Measurements from ENCODE around the gene ZBTB20. TPM values are rescaled to one million over a fixed set of nuclear protein-coding genes. Genes with fewer than 3 reads are reported as not detected.

Gene ZBTB20
- total and polyA plus RNA-seq, 7 donors = under 0.01 to 113 (median 58.6) TPM

- Histone ChIP-seq H3K4me1 (no peaks in the 10 kb centered on the region), H3K27me3 (peaks cover 0 to 4% (median 0%) of the 10 kb centered on the region in 3 donors), H3K4me3 (no peak overlapping the region), H3K9me3 (no peaks in the 10 kb centered on the region), H3K27ac (no peak overlapping the region), H3K36me3 (no peaks in the 10 kb centered on the region)
- TF ChIP-seq, protein P1, sequence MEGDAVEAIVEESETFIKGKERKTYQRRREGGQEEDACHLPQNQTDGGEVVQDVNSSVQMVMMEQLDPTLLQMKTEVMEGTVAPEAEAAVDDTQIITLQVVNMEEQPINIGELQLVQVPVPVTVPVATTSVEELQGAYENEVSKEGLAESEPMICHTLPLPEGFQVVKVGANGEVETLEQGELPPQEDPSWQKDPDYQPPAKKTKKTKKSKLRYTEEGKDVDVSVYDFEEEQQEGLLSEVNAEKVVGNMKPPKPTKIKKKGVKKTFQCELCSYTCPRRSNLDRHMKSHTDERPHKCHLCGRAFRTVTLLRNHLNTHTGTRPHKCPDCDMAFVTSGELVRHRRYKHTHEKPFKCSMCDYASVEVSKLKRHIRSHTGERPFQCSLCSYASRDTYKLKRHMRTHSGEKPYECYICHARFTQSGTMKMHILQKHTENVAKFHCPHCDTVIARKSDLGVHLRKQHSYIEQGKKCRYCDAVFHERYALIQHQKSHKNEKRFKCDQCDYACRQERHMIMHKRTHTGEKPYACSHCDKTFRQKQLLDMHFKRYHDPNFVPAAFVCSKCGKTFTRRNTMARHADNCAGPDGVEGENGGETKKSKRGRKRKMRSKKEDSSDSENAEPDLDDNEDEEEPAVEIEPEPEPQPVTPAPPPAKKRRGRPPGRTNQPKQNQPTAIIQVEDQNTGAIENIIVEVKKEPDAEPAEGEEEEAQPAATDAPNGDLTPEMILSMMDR (IDR thresholded peaks at IDR 0.05) = no peak
- no peak for TF ChIP-seq POLR2AphosphoS5 (IDR thresholded peaks at IDR 0.05)
- TF ChIP-seq POLR2A (IDR thresholded peaks at IDR 0.05) = no peak
- no peak for TF ChIP-seq EP300 (IDR thresholded peaks at IDR 0.05)
- intact Hi-C loops (cut with DNase I) = no loop called here
- no peak for DNase-seq
- 81 to 82% methylated on average over 2 of the region's 2 CpGs for WGBS, 2 donors
These were observed 838.7 kb downstream of the ZBTB20 start for GRCh38 chr3:114308377-114308776.

GRCh38 chr3:114307832-114308231, 839.3 kb downstream of the ZBTB20 start:
- intact Hi-C loops (cut with DNase I) = no loop called here
- DNase-seq = no peak
- H3K4me3 ChIP-seq = no peak overlapping the region
- no peaks in the 10 kb centered on the region for H3K9me3 ChIP-seq
- H3K27me3 ChIP-seq = peaks cover 0 to 4% (median 0%) of the 10 kb centered on the region in 3 donors
- H3K36me3 ChIP-seq = no peaks in the 10 kb centered on the region
- H3K27ac ChIP-seq = no peak overlapping the region
- no peaks in the 10 kb centered on the region for H3K4me1 ChIP-seq
- WGBS, 2 donors = 72 to 77% methylated on average over 3 of the region's 3 CpGs
- TF ChIP-seq POLR2A (IDR thresholded peaks at IDR 0.05) (no peak), POLR2AphosphoS5 (IDR thresholded peaks at IDR 0.05) (no peak), EP300 (IDR thresholded peaks at IDR 0.05) (no peak)
- TF ChIP-seq, protein P1 (IDR thresholded peaks at IDR 0.05) = no peak

GRCh38 chr3:114307222-114307830, 839.8 kb downstream of the ZBTB20 start:
- intact Hi-C loops (cut with DNase I) = no loop called here
- Histone ChIP-seq H3K9me3 (no peaks in the 10 kb centered on the region), H3K27me3 (peaks cover 0 to 4% (median 0%) of the 10 kb centered on the region in 3 donors), H3K27ac (no peak overlapping the region), H3K4me3 (no peak overlapping the region), H3K36me3 (no peaks in the 10 kb centered on the region), H3K4me1 (no peaks in the 10 kb centered on the region)
- no peak for TF ChIP-seq POLR2AphosphoS5 (IDR thresholded peaks at IDR 0.05)
- no peak for TF ChIP-seq EP300 (IDR thresholded peaks at IDR 0.05)
- TF ChIP-seq POLR2A (IDR thresholded peaks at IDR 0.05) = no peak
- TF ChIP-seq, protein P1 (IDR thresholded peaks at IDR 0.05) = no peak
- DNase-seq = no peak
- 75 to 79% methylated on average over 8 of the region's 8 CpGs for WGBS, 2 donors

DNA sequence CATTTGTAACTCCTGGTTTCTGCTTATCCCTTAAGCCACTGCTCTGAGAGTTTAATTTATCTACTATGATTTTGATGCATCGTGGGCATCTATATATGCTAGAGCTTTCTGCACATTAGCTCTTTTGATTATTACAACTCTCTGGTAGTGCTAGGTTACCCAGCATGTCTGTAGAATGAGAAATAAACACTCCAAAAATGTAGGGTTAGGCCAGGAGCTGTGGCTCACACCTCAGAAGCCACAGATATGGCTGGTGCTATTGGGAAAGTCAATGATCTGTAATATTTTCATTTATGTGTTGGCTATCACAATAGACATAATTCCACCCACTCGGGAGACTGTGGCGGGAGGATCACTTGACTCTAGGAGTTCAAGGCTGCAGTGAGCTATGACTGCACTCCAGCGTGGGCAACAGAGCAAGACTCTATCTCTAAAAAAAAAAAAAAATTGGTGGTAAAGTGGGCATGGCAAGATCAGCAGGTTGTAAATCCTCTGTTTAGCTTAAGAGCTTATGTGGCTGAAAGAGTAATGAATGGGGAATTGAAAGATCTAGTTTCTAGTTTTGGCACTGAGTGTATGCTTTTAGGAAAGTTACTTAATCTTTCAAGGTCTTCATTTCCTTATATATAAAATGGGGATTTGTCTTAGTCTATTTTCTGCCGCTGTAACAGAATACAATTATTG, 847.0 kb downstream of the ZBTB20 start:
- WGBS, 2 donors = 78 to 86% methylated on average over 5 of the region's 5 CpGs

More for the DNA sequence above, 847.0 kb downstream of the ZBTB20 start:
- no peaks in the 10 kb centered on the region for H3K27me3 ChIP-seq
- no peaks in the 10 kb centered on the region for H3K36me3 ChIP-seq
- TF ChIP-seq POLR2A (IDR thresholded peaks at IDR 0.05) = no peak
- TF ChIP-seq POLR2AphosphoS5 (IDR thresholded peaks at IDR 0.05) = no peak
- TF ChIP-seq EP300 (IDR thresholded peaks at IDR 0.05) = no peak
- TF ChIP-seq, protein P1 (IDR thresholded peaks at IDR 0.05) = no peak
- no peak for DNase-seq
- H3K4me3 ChIP-seq = no peak overlapping the region
- no peak overlapping the region for H3K27ac ChIP-seq
- no peaks in the 10 kb centered on the region for H3K9me3 ChIP-seq
- no peaks in the 10 kb centered on the region for H3K4me1 ChIP-seq
- intact Hi-C loops (cut with DNase I) = no loop called here
